WERI-Rb-1 (cell line): Measurements from ENCODE around the gene ST6GALNAC4.
A peak's percentile ranks its signal among the peaks of the same experiment; 100 is the strongest.

Experiments
- DNase-seq: peaks from one replicate; pipeline ENCODE4 v3.0.0-alpha.2; 2020
- H3K27ac ChIP-seq: fragments of 250-450 bp; sonication (Bioruptor Pico); 2 replicates; pipeline ENCODE4 v1.5.1; 2020; ENCODE audit warnings: mild to moderate bottlenecking, moderate library complexity
- H3K27me3 ChIP-seq: fragments of 250-450 bp; sonication (Bioruptor Pico); 2 replicates; pipeline ENCODE4 v1.5.1; 2021; ENCODE audit warnings: mild to moderate bottlenecking, low read depth, moderate library complexity; ENCODE audit not compliant: insufficient read depth, severe bottlenecking
- H3K36me3 ChIP-seq: fragments of 250-450 bp; sonication (Bioruptor Pico); 2 replicates; pipeline ENCODE4 v1.5.1; 2020; ENCODE audit warnings: mild to moderate bottlenecking, moderate library complexity
- H3K4me3 ChIP-seq: 2 replicates; pipeline ENCODE4 v1.5.1; 2011; ENCODE audit warnings: low read depth, mild to moderate bottlenecking, control low read depth, low read length
- H3K9me3 ChIP-seq: fragments of 250-450 bp; sonication (Bioruptor Pico); 2 replicates; pipeline ENCODE4 v1.5.1; 2021; ENCODE audit warnings: mild to moderate bottlenecking, moderate library complexity; ENCODE audit not compliant: severe bottlenecking
- CTCF ChIP-seq: IDR thresholded peaks from 2 replicates; pipeline ENCODE4 v1.5.1; 2011; ENCODE audit warnings: low read depth, mild to moderate bottlenecking, control low read depth, inconsistent platforms, low read length

ST6GALNAC4 gene

GRCh38 chr9:127950513-127951289 lies 33.9 kb upstream of the ST6GALNAC4 start:
- H3K27ac ChIP-seq = no peak overlapping the region
- H3K9me3 ChIP-seq = no peaks in the 10 kb centered on the region
- peaks cover 30% of the 10 kb centered on the region for H3K36me3 ChIP-seq
- no peak for DNase-seq
- H3K27me3 ChIP-seq = no peaks in the 10 kb centered on the region
- no peak overlapping the region for H3K4me3 ChIP-seq
- no peak for TF ChIP-seq CTCF

- no peak overlapping the region for H3K4me3 ChIP-seq
- no peaks in the 10 kb centered on the region for H3K9me3 ChIP-seq
- no peaks in the 10 kb centered on the region for H3K27me3 ChIP-seq
- no peak overlapping the region for H3K27ac ChIP-seq
- no peak for DNase-seq
- no peak for TF ChIP-seq CTCF
- H3K36me3 ChIP-seq = peaks cover 36% of the 10 kb centered on the region
These were observed 33.1 kb upstream of the ST6GALNAC4 start for GRCh38 chr9:127949827-127950512.

DNA sequence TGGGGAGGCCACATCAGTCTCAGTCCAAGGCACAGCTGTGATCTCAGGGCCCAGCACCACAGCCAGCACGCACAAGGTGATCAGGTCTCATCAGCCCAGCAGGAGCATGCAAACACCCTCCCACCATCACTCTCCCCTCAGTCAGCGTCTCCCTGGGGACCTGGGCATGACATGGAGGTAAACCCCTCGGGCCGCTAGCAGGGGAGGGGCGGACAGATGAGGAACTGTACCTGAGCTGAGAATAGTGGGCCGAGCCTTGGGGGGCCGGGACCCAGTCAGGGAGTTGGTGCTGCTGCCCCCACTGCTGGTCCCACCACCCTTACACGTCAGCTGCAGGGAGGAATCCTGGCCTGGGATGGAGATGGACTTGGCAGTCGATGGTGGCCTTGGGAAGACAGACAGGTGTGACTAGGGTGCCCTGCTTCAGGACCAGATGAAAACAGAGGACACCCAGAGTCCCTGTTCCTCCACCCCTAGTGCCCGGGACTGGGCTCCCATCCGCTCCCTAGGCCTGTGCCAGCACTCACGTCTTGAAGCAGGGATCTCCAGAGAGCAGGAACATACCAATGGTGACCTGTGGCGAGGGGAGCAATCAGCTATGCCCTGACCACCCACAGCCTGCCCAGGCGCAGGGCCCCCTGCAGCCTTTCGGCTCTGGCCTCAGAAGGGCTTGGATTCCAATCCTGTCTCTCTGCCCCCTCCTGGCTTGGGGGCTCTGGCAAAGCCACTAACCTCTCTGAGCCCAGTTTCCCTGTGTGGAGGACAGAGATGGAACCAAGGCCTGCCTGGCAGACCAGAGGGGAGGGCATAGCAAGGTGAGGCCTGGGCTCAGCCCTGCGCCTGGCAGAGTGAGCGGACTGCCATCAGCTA lies 31.2 kb upstream of the ST6GALNAC4 start:
- H3K36me3 ChIP-seq = peaks cover 52% of the 10 kb centered on the region
- H3K27ac ChIP-seq = no peak overlapping the region
- DNase-seq = no peak
- H3K27me3 ChIP-seq = no peaks in the 10 kb centered on the region
- H3K9me3 ChIP-seq = no peaks in the 10 kb centered on the region
- no peak overlapping the region for H3K4me3 ChIP-seq
- no peak for TF ChIP-seq CTCF

DNA sequence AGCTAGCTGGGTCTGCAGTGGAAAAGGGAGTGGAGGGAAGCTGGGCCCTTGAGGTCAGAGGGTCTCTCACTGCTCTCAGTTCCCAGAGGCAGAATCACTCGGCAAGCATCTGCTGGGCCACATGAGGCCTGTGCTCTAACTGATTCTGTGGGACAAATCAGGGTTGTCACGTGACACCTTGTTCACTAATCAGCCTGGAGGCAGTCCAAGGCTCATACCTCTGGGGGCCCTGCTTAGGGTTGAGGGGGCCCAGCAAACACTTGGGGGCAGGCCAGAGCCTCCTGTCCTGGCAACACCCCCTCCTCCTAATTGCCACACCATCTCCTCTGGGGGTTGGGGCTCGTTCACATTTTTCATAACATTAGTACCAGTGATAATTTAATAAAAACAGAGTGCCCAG lies 29.9 kb upstream of the ST6GALNAC4 start:
- Histone ChIP-seq H3K9me3 (no peaks in the 10 kb centered on the region), H3K4me3 (no peak overlapping the region), H3K36me3 (peaks cover 65% of the 10 kb centered on the region), H3K27me3 (no peaks in the 10 kb centered on the region), H3K27ac (peak overlapping the region; percentile 33; the same call in 1 of the 2 replicates)
- TF ChIP-seq CTCF = no peak
- no peak for DNase-seq

- Histone ChIP-seq H3K27me3 (no peaks in the 10 kb centered on the region), H3K36me3 (peaks cover 68% of the 10 kb centered on the region), H3K4me3 (no peak overlapping the region), H3K27ac (no peak overlapping the region), H3K9me3 (no peaks in the 10 kb centered on the region)
- no peak for DNase-seq
- TF ChIP-seq CTCF = no peak
These were observed 29.1 kb upstream of the ST6GALNAC4 start for GRCh38 chr9:127945942-127946341.
